Measurements from ENCODE around the gene COL23A1.
A peak's percentile ranks its signal among the peaks of the same experiment; 100 is the strongest.

Gene COL23A1

GRCh38 chr5:178297751-178298150 lies 292.4 kb downstream of the COL23A1 start:
- no peak for DNase-seq (ENCODE audit: low spot score)

DNA sequence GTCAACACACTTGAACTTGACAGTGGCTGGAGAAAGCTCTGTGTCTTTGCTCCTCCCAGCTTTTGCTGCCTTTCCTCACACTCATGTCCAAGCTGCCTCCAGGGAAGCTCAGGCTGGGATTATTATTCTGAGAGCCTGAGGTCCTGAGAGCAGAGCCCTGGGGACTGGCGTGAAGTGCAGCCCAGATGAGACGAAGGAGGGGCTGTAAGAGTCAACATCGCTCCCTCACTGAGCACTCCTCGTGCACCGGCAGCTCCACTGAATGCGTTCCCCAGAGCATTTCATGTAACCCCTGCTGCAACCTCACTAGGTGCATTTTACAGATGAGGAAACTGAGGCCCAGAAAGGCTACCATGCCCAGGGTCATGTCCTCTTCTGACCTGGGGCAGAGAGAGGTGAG lies 294.1 kb downstream of the COL23A1 start:
- no peak for DNase-seq (ENCODE audit: low spot score)

GRCh38 chr5:178295589-178295988 lies 294.6 kb downstream of the COL23A1 start:
- DNase-seq (ENCODE audit: low spot score): no peak

GRCh38 chr5:178293815-178294214 lies 296.4 kb downstream of the COL23A1 start:
- DNase-seq (ENCODE audit: low spot score): no peak

DNA sequence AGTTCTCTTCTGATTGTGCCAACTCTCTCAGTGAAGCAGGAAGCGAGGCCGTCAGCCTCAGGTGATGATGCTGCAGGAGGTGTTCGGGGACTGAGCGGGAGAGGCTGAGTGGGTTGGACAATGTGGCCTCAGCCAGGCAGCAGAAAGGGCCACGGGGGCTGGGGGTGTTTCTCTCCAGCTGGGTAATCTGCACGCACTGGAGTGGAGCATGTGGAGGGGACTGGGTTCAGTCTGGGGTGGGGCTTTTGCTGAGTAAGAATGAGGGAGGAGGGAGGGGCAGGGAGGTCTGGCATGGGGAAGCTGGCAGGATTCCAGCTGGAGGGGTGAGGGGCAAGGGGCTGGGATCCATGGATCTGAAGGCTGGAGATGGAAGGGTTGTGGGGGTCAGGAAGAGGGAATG lies 296.8 kb downstream of the COL23A1 start:
- DNase-seq (ENCODE audit: low spot score): no peak

GRCh38 chr5:178292826-178293205 lies 297.4 kb downstream of the COL23A1 start:
- DNase-seq (ENCODE audit: low spot score): no peak

DNA sequence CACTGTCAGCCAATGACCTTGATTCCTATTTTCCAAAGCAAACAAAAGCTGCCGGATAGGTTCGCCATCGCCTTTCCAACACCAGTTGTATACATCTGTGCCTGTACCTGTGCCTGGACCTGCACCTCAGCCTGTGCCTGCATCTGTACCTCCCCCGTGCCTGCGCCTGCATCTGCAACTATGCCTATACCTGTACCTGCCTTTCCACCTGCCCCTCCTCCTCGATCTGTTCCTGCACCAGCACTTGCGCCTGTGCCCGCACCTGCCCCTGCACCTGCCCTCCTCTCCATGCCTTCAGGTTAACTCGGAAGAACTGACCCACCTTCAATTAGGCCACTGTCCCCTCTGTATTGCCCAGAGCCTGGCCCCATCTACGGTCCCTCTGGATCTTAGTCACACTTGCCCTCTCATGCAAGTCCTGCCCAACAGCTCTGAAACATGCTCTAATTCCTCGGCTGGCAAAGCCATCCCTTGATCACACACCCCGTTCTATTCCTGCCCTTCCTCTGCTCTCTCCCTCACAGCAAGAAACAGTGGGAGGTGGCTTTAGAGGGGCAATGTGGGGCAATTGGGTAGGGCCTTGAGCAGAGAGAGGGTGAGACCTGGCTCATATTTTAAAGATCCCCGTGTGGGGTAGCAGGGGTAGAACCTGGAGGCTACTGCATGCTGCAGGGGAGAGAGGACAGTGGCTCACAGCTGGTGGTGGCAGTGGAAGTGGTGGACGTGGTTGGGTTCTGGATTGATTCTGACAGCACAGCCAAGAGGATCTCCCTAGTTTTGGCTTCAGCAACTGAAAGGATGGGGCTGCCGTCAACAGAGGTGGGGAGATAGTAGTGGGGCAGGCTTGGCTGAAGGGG lies 298.0 kb downstream of the COL23A1 start:
- no peak for DNase-seq (ENCODE audit: low spot score)

DNA sequence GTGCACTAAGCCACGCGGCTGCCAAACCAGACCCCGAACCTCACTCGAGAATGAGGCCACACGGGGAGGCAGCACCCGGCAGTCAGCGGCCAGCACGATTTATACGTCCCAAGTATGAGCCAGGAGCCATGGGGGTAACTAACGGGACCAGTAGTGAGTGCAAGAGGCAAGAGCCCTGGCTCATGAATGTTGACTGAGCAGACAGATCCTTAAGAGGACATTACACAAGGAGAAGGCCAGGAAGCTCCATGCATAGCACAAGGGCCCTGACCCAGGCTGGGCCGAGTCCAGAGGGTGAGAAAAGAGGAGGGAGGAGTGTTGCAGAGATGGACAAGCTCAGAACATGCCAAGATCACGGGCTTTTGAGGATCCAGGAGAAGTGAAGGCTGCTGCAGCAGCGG lies 299.0 kb downstream of the COL23A1 start:
- no peak for DNase-seq (ENCODE audit: low spot score)

DNA sequence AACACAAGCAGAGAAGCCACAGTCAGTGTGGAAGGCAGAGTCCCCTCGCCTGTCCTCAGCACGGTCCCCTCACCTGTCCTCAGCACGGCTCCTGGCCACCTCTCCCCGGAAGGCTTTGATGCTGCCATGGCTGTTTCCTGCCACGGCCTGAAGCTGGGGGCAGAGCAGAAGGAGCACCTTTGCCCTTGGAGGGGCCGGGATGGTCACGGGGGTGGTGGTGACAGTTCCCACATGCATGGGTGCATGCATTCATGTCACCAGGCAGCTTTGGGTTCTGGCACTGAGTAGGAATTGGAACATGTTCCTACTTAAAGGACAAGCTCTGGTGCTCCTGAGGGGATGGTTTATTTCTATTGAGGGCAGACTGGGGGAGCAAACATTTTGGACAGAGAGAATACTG lies 299.8 kb downstream of the COL23A1 start:
- DNase-seq (ENCODE audit: low spot score): no peak

- DNase-seq (ENCODE audit: low spot score): no peak
Observed at GRCh38 chr5:178289438-178289837, 300.8 kb downstream of the COL23A1 start.

DNA sequence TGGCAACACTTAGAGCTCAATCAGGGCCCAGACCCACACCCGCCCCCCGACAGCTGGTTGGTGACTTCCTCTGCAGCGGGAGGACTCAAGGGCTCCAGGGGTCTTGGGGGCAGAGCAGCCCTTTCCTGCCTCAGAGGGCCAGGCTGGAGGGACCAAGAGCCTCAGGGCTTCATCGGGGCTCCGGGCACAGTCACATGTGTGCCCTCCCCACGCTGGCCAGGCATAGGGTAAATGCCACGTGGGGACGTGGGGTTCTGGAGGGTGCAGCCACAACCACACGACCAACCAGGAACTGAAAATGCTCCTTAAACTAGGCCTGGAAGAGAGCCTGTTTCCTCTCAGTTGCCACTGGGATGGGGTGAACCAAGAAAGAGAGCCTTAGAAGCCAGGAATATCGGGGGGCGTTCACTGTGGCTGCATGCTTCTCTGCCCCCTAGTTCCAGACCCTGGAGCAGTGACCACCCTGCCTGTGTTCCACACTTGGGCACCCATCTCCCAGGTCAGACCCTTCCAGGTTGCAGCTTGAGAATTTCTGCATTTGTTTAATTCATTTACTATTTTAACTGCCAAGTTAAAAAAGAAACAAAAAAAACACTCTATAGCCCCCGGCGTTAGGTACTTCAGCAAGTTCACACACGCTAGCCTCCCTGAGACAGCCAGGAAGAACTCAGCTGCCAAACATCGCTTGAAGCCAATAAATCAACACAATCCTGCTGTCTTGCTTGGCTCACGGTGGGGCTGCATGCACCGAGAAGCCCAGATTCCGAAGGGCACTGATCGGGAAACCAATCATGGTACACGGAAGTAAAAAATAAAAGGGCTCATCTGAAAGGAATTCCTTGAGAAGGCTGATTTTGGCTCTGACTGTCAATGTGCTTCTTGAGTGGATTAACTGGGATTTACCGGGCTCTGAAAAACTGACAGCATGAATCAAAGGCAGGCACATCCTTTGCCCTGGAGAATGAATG lies 301.5 kb downstream of the COL23A1 start:
- DNase-seq (ENCODE audit: low spot score): no peak

GRCh38 chr5:178287791-178288105 lies 302.4 kb downstream of the COL23A1 start:
- no peak for DNase-seq (ENCODE audit: low spot score)

DNA sequence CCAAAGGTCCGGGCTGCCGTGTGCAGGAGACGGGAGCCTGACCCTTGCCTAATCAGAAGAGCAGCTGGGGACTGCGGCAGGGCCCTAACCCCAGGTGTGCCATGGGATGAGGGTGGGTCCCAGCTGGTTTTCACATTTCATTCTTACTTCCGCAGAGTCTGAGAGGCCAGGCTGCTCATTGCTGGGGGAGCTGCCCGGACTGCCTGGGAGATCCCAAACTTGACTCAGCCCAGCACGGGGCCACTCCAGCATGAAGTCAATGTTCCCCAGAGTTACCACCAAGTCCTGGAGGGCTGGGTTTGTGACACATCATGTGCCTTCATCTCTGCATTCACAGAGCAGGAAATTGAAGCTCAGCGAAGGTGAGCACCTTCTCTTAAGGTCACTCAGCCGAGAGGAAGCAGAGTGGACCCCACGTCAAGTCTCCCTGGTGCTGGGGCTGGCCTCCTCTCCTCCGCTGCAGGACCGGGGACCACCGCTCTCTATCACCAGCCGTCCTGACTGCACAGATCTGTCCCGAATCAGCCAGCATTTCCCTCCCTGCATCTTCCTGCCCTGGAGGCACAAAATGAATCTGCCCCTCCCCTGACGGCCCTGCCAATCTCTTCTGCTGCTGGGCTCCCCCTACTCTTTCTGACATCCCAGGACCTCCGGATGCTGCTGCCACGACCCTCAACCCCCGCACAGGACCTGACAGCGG lies 303.0 kb downstream of the COL23A1 start:
- no peak for DNase-seq (ENCODE audit: low spot score)

- DNase-seq (ENCODE audit: low spot score): no peak
Observed at GRCh38 chr5:178286226-178287090, 303.7 kb downstream of the COL23A1 start.

DNA sequence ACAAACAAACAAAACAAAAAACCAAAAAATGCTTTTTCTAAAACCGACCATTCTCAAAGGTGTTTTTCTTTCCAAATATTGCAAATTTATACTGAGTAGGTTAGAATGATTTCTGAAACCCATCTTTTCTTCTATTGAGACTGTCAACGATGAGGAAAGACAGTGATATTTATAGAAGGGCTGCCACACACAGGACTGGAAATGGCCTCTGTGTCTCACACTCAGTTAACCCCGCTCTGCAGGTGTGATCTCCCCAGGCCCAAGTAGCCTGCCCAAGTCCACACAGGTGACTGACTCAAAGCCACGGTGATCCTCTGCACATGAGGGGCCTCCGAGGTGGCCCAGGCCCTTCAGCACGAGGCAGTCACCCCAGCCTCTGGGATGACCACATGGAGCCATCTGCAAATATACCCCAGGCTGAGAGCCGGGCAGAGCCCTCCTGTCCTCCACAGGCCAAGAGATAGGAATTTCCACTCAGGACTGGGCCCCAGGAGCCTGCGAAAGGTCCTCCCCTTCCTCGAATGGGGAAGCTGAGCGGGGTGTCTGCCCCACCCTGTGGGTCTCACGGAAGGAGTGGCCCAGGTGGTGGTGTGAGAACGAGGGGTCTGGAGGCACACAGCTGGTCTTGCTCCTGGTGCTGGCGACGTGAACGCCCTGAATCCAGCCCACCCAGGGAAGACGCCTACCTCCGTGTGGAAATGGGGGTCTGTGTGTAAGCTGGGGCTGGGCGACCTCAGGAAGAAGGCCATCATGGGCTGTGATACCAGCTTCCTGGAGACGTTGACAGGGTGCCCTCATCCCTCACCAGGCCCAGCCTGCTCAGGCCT lies 304.6 kb downstream of the COL23A1 start:
- DNase-seq (ENCODE audit: low spot score): no peak

DNA sequence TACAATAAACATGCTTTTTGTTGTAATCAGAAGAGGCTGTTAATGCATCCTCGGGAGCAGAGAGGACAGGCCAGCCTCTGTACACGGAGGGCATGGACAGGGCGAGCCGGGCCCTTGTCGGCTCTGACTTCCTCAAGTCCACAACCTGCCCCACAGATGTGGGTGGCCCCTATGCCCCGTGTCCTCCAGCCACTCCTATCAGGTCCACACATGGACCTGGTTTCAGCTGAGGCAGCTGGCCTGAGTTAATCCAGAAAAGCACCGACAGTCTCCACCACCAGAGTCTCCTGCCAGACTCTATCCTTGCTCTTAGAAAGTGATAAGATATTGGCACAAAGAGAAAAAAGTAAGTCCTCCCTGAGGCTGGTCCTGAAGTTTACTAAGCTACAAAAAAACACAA lies 305.2 kb downstream of the COL23A1 start:
- DNase-seq (ENCODE audit: low spot score): no peak

GRCh38 chr5:178284093-178284675 lies 306.0 kb downstream of the COL23A1 start:
- DNase-seq (ENCODE audit: low spot score): peak; percentile 17

GRCh38 chr5:178283520-178283919 lies 306.7 kb downstream of the COL23A1 start:
- no peak for DNase-seq (ENCODE audit: low spot score)

- no peak for DNase-seq (ENCODE audit: low spot score)
Observed at GRCh38 chr5:178282391-178282790, 307.8 kb downstream of the COL23A1 start.

GRCh38 chr5:178281331-178281730 lies 308.9 kb downstream of the COL23A1 start:
- DNase-seq (ENCODE audit: low spot score): no peak

Data from activated CD4-positive, alpha-beta T cell treated with anti-CD3 and anti-CD28 coated beads, Interleukin-2, Interleukin-4, amounts not matched to agents 100 ng/mL and 50 ng/mL, durations not matched to agents 16 hours and 8 hours (primary cell).